PC-9 (cell line): Measurements from ENCODE around the gene DIRAS3.

Experiments
- CTCF ChIP-seq: fragments of 200-600 bp; sonication (generic); conservative IDR thresholded peaks from 2 replicates; pipeline ENCODE4 v1.6.1; 2017; ENCODE audit warnings: mixed run types, antibody characterized with exemption, mild to moderate bottlenecking, moderate library complexity
- EZH2 ChIP-seq: fragments of 200-600 bp; sonication (generic); IDR thresholded peaks from 2 replicates; pipeline ENCODE4 v1.8.0; 2017; ENCODE audit warnings: antibody characterized with exemption, low read depth

- TF ChIP-seq CTCF (no peak), EZH2 (no peak)
These were observed 36.8 kb upstream of the DIRAS3 start for GRCh38 chr1:68087184-68087583.
